ENCODE results near the gene TMTC1.

Gene TMTC1

GRCh38 chr12:29781188-29781587 is 2.6 kb downstream of the TMTC1 start:
- FAIRE-seq (no peak), DNase-seq (ENCODE audit: low spot score) (no peak)

GRCh38 chr12:29780084-29780483 is 3.7 kb downstream of the TMTC1 start:
- DNase-seq (ENCODE audit: low spot score) (no peak), FAIRE-seq (no peak)

GRCh38 chr12:29778531-29778930 is 5.2 kb downstream of the TMTC1 start:
- DNase-seq (ENCODE audit: low spot score) = no peak
- FAIRE-seq = no peak

GRCh38 chr12:29773076-29773475 is 10.7 kb downstream of the TMTC1 start:
- FAIRE-seq (no peak), DNase-seq (ENCODE audit: low spot score) (no peak)

- FAIRE-seq = no peak
- no peak for DNase-seq (ENCODE audit: low spot score)
These were observed 12.0 kb downstream of the TMTC1 start for GRCh38 chr12:29771786-29772185.

- FAIRE-seq = no peak
These were observed 12.6 kb downstream of the TMTC1 start for GRCh38 chr12:29771165-29771564.

GRCh38 chr12:29769162-29769858 is 14.4 kb downstream of the TMTC1 start:
- DNase-seq (ENCODE audit: low spot score) (no peak), FAIRE-seq (no peak)

More at GRCh38 chr12:29771165-29771564, 12.6 kb downstream of the TMTC1 start:
- no peak for DNase-seq (ENCODE audit: low spot score)

- FAIRE-seq (no peak), DNase-seq (ENCODE audit: low spot score) (no peak)
These were observed 15.4 kb downstream of the TMTC1 start for GRCh38 chr12:29768372-29768771.

GRCh38 chr12:29763301-29763683 is 20.4 kb downstream of the TMTC1 start:
- DNase-seq (ENCODE audit: low spot score) = no peak
- FAIRE-seq = no peak

- DNase-seq (ENCODE audit: low spot score) (no peak), FAIRE-seq (no peak)
These were observed 21.0 kb downstream of the TMTC1 start for GRCh38 chr12:29762637-29763300.

GRCh38 chr12:29759950-29760349 is 23.8 kb downstream of the TMTC1 start:
- no peak for DNase-seq (ENCODE audit: low spot score)

GRCh38 chr12:29756741-29757390 is 26.9 kb downstream of the TMTC1 start:
- FAIRE-seq = no peak

More at GRCh38 chr12:29759950-29760349, 23.8 kb downstream of the TMTC1 start:
- no peak for FAIRE-seq

GRCh38 chr12:29754235-29755189 is 29.2 kb downstream of the TMTC1 start:
- DNase-seq (ENCODE audit: low spot score) (no peak), FAIRE-seq (no peak)

More at GRCh38 chr12:29756741-29757390, 26.9 kb downstream of the TMTC1 start:
- no peak for DNase-seq (ENCODE audit: low spot score)

- no peak for DNase-seq (ENCODE audit: low spot score)
- FAIRE-seq = no peak
These were observed 31.6 kb downstream of the TMTC1 start for GRCh38 chr12:29752121-29752520.

GRCh38 chr12:29751676-29752075 is 32.1 kb downstream of the TMTC1 start:
- no peak for FAIRE-seq
- DNase-seq (ENCODE audit: low spot score) = no peak

- DNase-seq (ENCODE audit: low spot score) (no peak), FAIRE-seq (no peak)
These were observed 32.9 kb downstream of the TMTC1 start for GRCh38 chr12:29750928-29751220.

GRCh38 chr12:29750131-29750927 is 33.4 kb downstream of the TMTC1 start:
- no peak for FAIRE-seq

GRCh38 chr12:29744365-29744764 is 39.4 kb downstream of the TMTC1 start:
- DNase-seq (ENCODE audit: low spot score) = no peak
- no peak for FAIRE-seq

More at GRCh38 chr12:29750131-29750927, 33.4 kb downstream of the TMTC1 start:
- DNase-seq (ENCODE audit: low spot score) = peak; percentile 23

- FAIRE-seq (no peak), DNase-seq (ENCODE audit: low spot score) (peak; percentile 10)
These were observed 39.9 kb downstream of the TMTC1 start for GRCh38 chr12:29743801-29744200.

- FAIRE-seq = no peak
- DNase-seq (ENCODE audit: low spot score) = no peak
These were observed 40.7 kb downstream of the TMTC1 start for GRCh38 chr12:29743077-29743476.

GRCh38 chr12:29742646-29743045 is 41.1 kb downstream of the TMTC1 start:
- no peak for DNase-seq (ENCODE audit: low spot score)
- no peak for FAIRE-seq

Measured in RCC 7860 (cell line).